Activated naive CD4-positive, alpha-beta T cell treated with Interleukin-2 at 50 U/mL for 16 hours (primary cell): ENCODE data around the gene LIPC.
A peak's percentile ranks its signal among the peaks of the same experiment; 100 is the strongest.

Source experiments
- DNase-seq: peaks from one replicate; pipeline ENCODE4 v3.0.0-alpha.2; 2020

Gene LIPC

GRCh38 chr15:58545307-58546065 lies 113.7 kb downstream of the LIPC start:
- DNase-seq, result peak; percentile 16

GRCh38 chr15:58546066-58546591 lies 114.3 kb downstream of the LIPC start:
- no peak for DNase-seq

DNA sequence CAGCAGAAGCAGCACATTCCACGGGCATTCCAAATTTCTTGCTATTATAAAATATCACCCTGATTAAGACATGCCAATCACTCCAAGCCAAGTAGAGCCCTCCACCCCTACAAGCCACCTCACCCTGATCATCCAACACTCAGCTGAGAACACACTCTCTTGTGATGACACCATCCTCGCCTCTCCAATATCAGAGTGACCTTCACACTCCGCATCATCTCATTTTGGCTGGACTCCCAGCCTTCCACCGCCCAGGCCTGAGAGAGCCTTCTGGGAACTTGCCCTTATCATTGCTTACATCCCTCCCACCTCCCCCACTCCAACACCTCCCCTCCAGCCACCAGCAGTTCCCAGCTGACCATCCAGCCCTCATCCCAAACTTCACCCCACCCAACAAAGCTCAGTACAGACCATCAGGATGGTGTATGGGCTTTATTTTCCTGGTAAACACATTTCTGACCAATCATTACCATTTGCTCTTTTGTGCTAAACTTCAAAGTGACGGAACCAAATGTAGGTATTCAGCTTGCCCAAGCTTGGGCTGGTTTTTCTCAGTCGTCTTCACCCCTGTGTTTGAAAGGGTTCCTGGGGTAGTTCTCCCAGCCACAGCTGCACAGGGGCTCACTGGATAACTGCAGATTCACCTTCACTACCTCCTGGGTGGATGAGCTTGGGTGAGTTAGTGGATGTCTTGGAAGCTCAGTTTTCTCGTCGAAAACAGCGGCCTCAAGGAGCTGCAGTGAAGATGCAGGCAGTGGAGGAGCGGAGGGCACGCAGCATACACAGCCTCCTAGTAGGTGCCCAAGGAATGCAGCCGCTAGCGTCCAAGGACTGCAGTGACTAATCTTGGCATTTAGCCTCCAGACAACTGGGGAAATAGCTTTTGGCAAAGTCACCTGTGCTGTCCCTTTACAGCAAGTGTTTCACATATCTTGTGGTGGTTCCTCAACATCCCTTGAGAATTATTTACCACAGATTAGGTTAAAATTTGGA lies 115.1 kb downstream of the LIPC start:
- DNase-seq, result no peak

GRCh38 chr15:58547628-58548307 lies 116.0 kb downstream of the LIPC start:
- DNase-seq, result no peak

DNA sequence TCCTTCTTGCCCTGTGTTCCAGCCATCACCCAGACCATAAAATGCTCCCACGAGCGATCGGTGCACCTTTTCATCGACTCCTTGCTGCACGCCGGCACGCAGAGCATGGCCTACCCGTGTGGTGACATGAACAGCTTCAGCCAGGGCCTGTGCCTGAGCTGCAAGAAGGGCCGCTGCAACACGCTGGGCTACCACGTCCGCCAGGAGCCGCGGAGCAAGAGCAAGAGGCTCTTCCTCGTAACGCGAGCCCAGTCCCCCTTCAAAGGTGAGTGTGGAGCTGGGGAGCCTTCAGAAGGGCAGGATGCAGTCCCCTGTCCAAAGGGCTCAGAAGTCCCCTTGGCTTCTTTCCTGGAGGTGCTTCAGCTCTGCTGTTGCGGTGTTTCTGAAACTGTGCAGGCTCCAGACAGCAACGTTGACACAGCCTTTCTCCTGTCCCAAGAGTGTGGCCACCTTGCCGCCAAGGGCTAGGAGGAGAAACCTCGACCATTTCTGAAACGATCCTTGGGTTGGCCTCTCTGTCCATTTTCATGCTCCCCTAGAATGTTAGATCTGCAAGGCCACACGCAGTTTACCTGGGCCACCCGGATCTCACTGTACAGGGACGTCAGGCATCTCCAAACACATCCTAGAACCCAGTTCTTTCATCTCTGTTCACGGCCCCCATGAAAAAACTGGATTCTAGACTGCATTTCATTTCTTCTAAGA lies 116.7 kb downstream of the LIPC start:
- no peak for DNase-seq

DNA sequence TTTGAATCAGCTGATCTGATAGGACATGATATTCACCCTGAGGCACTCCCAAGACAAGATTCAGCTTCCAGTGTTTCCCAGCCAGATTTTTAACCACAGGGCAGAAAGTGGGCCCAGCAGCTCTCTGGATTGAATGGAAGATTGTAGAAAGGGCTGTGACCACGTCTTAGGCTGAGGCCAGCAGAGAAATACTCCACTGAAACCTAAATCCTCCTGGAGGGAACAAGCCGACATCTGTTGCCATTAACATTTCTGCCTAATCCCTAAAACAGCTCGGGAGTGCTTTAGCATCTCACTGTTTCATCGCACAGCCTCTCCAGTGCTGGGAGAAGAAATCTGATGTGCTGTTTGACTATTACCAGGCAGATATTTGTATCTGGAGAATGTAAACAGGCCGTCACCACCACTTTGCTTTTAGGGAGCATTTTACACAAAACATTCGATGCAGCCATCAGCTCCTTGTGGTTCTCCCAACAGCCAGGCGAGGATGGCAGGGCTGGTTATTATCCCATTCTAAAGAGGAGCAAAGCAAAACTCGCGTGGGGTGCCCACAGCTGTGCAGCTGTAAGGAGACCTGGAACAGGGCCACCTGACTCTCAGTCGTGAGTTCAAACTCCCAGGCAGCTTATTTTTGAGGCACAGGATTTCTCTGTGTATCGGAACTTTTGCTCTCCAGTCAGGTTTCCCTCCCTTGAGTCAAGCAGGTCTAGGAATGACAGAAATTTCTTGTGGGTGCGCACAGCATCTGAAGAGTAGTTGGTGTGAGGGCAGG lies 117.4 kb downstream of the LIPC start:
- DNase-seq, result no peak

DNA sequence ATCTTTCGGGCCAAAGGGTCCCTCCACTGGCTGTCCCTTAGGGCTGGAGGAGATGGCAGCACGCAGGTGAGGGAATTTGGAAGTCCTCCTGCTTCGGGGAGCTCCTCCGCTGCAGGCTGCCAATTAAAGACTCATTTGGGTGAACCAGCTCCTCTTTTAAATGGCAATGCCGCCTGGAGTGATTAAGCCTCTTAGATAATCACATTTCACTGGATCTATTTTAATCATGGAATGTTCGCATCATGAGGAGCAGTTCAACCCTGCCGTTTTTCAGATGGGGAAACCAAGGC lies 117.9 kb downstream of the LIPC start:
- no peak for DNase-seq

DNA sequence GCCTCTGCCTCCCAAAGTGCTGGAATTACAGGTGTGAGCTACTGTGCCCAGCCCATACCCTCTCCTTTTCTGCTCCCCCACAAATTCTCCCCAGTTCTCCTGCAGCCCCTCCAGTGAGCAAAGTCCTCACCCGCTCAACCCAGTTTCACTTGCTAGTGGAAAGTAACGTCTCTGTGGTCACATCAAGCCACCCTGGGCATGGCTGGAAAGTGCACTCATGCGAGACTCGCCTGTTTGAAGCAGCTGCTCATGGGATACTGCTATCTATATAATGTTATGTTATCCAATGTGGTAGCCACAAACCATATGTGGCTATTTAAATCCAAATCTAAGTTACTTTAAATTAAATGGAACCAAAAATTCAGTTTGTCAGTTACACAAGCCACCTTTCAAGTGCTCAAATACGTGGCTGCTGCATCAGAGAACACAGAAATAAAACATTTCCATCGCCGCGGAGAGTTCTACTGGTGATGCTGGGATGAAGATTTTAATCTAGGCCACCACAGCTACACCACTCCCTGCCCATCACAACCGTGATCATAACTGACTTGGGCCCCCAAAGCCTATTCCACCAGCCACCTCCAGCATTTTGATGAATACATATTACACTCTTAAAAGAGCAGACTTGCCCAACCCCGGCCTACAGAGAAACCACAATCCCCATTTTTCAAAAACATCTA lies 119.4 kb downstream of the LIPC start:
- DNase-seq, result no peak

- DNase-seq, result no peak
Observed at GRCh38 chr15:58551764-58552504, 120.1 kb downstream of the LIPC start.

DNA sequence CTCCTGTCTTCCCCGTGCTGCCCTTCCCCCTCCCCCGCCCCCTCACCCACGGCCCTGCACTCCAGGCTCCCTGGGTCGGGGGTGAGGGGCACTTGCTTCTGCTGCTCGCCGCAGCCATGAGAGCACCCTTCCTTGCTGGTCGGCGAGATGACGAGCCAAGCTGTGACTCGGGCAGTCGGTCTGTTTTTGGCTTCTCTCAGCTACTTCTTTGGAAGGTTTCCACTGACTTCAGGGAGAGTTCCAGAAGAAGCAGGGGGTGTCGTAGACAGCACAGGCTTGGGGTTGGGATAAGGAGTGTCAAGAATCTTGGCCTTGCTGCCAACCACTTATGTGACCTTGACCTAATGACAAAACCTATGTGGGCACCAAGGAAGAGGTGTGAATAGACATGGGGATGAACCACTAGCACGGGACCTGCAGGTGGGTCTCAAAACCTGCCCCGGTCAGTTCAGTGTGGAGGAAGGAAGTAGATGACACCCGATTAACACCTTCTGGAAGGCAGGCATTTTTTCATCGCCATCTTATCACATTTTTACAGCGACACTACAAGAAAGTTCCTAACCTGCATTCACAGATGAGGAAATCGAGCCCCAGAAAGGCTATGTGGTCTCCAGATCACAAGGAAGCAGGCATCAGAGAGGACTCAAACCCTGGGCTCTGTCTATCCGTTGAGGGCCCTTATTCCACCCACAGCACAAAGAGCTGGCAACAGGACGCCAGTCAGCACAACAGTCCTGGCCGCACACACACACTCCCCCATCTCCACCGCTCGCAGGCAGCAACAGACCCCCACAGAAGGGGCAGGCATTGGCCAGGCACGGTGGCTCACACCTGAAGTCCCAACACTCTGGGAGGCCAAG lies 120.9 kb downstream of the LIPC start:
- no peak for DNase-seq

- DNase-seq, result no peak
Observed at GRCh38 chr15:58553365-58553918, 121.7 kb downstream of the LIPC start.

DNA sequence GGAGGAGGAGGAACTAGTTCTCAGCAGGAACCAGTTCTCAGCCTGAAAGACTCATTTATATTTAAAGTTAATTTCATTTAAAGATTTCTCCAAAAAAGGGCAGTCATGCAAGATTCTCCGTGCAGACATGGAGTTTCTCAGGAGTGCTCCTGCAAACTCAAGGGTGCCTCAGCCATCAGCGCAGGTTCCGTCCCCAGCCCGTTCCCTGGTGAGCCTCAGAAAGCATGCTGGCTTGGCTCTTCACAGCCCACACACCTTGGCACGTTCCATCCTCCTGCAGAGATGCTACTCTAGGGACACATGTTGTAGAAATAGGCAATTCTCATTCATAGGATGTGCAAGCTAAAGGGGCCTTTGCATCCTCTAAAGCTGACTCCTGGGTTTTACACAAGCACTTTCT lies 123.0 kb downstream of the LIPC start:
- no peak for DNase-seq

- DNase-seq, result no peak
Observed at GRCh38 chr15:58555162-58556027, 123.6 kb downstream of the LIPC start.

DNA sequence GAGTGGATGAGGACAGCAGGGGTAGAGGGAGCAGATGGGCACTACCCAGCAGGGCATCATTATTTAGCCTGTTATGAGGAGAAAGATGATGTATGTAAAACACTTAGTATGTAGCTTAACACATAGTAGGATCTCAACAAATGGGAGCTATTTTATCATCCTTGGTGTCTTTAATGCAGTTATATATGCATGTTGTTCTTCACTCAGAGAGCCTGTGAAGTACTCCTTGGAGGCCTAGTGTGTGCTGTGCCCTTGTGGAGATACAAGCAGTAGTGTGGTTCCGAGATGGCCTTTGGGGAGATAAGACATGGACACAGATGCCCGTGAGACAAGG lies 124.2 kb downstream of the LIPC start:
- no peak for DNase-seq

- DNase-seq, result no peak
Observed at GRCh38 chr15:58556541-58556940, 124.8 kb downstream of the LIPC start.

DNA sequence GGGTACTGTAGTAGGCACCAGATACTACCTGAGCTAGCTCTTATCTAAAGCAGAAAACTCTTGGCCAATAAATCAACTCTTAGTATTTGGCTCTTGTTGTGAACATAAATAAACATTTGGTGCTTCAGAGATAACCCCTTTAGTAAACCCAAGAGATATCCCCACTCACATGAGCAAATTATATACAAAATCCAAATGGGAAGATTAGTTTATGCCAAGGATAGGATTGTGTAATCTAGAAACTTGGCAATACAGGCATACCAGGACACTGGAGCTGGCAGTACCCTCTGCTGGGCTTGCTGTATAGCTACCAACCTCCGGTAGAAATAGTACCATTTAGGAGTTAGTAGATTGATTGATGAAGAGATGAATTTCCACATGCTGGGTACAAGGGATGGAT lies 127.0 kb downstream of the LIPC start:
- DNase-seq, result no peak

- DNase-seq, result no peak
Observed at GRCh38 chr15:58559904-58560588, 128.3 kb downstream of the LIPC start.

DNA sequence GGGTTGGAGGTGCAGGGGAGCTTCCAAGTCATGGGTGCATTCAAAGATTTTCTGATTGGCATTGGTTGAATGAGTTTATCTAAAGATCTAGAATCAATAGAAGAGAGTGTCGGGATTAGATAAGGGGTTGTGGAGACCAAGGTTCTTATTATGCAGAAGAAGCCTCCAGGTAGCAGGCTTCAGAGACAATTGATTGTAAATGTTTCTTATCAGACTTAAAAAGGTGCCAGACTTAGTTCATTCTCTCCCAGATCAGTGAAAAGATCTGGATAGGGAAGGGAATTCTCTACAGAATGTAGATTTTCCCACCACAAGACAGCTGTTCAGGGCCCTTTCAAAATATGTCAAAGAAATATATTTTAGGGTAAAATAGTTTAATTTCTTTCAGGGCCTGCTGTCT lies 129.5 kb downstream of the LIPC start:
- no peak for DNase-seq
